ENCODE results near the gene TRIM16.
"Not testable (repeated sequence)": the region's sequence is repeated elsewhere in the genome, so short reads cannot be mapped to it uniquely, and the experiment has no call there.

DNA sequence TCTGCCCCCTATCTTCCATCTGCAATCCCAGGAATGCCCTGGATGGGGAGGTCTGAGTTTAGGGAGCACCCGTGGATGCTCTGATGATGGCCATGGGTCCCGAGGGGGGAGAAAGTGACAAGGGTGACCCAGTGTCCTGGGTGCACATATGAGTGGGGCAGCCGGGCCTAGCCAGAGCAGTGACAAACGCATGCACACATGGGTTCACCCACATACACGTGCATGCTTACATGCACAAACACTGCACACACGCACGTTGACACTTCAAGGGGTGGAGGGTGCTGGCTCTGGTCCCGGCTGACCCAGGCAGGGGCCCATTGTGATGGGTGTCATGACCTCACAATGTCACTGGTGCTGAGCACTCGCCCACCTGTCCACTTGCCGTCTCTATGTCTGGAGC lies 47.8 kb upstream of the TRIM16 start, which contains the start of gene TBC1D26:
- TF ChIP-seq CTCF (IDR thresholded peaks at IDR 0.05); REST (IDR thresholded peaks at IDR 0.05); EP300 (IDR thresholded peaks at IDR 0.05); KDM1A (IDR thresholded peaks at IDR 0.05; ENCODE audit: low read depth); JUN (IDR thresholded peaks at IDR 0.05); HMGXB4 (CRISPR knock-in tag; IDR thresholded peaks at IDR 0.05; ENCODE audit: borderline replicate concordance); SMC3 (IDR thresholded peaks at IDR 0.05); TFCP2L1 (CRISPR knock-in tag; IDR thresholded peaks at IDR 0.05); RFX5 (IDR thresholded peaks at IDR 0.05); CHD2 (IDR thresholded peaks at IDR 0.05; ENCODE audit: low read length, partially characterized antibody): not testable (repeated sequence)
- TF ChIP-seq, protein P1, sequence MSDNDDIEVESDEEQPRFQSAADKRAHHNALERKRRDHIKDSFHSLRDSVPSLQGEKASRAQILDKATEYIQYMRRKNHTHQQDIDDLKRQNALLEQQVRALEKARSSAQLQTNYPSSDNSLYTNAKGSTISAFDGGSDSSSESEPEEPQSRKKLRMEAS (IDR thresholded peaks at IDR 0.05): not testable (repeated sequence)

Measured in A549 (cell line).